NCI-H2081 treated with DMSO at 0.1 percent for 48 hours (cell line): ENCODE data around the gene KRT2.

Experiments
- DNase-seq: peaks from one replicate; lab custom pipeline; 2025; lab: John Stamatoyannopoulos, UW

KRT2 gene

GRCh38 chr12:52615208-52615868, 36.7 kb downstream of the KRT2 start:
- no peak for DNase-seq

- no peak for DNase-seq
Observed at GRCh38 chr12:52614381-52615207, 37.4 kb downstream of the KRT2 start.

- no peak for DNase-seq
Observed at GRCh38 chr12:52613384-52614030, 38.5 kb downstream of the KRT2 start.

- no peak for DNase-seq
Observed at GRCh38 chr12:52612431-52613383, 39.3 kb downstream of the KRT2 start.

GRCh38 chr12:52611080-52611468, 40.9 kb downstream of the KRT2 start:
- no peak for DNase-seq

- no peak for DNase-seq
Observed at GRCh38 chr12:52608826-52609630, 43.0 kb downstream of the KRT2 start.

GRCh38 chr12:52608161-52608560, 43.9 kb downstream of the KRT2 start:
- DNase-seq: no peak

GRCh38 chr12:52607314-52607713, 44.7 kb downstream of the KRT2 start:
- no peak for DNase-seq

GRCh38 chr12:52606581-52607218, 45.3 kb downstream of the KRT2 start:
- no peak for DNase-seq

- DNase-seq: no peak
Observed at GRCh38 chr12:52606096-52606495, 45.9 kb downstream of the KRT2 start.

- no peak for DNase-seq
Observed at GRCh38 chr12:52605542-52605941, 46.5 kb downstream of the KRT2 start.

- no peak for DNase-seq
Observed at GRCh38 chr12:52604859-52605258, 47.2 kb downstream of the KRT2 start.

- DNase-seq: no peak
Observed at GRCh38 chr12:52603314-52603713, 48.7 kb downstream of the KRT2 start.

- DNase-seq: no peak
Observed at GRCh38 chr12:52602552-52602951, 49.5 kb downstream of the KRT2 start.

- DNase-seq: no peak
Observed at GRCh38 chr12:52601671-52602070, 50.3 kb downstream of the KRT2 start.

- no peak for DNase-seq
Observed at GRCh38 chr12:52600941-52601481, 51.0 kb downstream of the KRT2 start, which contains the start of gene KRT72. Gene KRT72 (minus strand): TSS chr12:52601463. CDS start chr12:52601452, 11 bp downstream.

GRCh38 chr12:52600475-52600874, 51.5 kb downstream of the KRT2 start:
- no peak for DNase-seq

GRCh38 chr12:52600071-52600470, 51.9 kb downstream of the KRT2 start:
- no peak for DNase-seq

- no peak for DNase-seq
Observed at GRCh38 chr12:52598966-52599365, 53.0 kb downstream of the KRT2 start.
